DND-41 (cell line): ENCODE data around the gene DLG1.

Experiments
- EZH2 ChIP-seq: IDR thresholded peaks from 3 replicates; pipeline ENCODE4 v1.6.1; 2012; ENCODE audit warnings: borderline replicate concordance, low read depth, mild to moderate bottlenecking, moderate library complexity, low read length, inconsistent platforms; ENCODE audit not compliant: severe bottlenecking
- TF ChIP-seq, protein P1 (sequence below): IDR thresholded peaks from 2 replicates; pipeline ENCODE4 v1.5.1; 2012; ENCODE audit warnings: borderline replicate concordance, low read length, moderate library complexity, mild to moderate bottlenecking; ENCODE audit not compliant: poor library complexity, severe bottlenecking; ENCODE audit errors: extremely low read depth

DNA sequence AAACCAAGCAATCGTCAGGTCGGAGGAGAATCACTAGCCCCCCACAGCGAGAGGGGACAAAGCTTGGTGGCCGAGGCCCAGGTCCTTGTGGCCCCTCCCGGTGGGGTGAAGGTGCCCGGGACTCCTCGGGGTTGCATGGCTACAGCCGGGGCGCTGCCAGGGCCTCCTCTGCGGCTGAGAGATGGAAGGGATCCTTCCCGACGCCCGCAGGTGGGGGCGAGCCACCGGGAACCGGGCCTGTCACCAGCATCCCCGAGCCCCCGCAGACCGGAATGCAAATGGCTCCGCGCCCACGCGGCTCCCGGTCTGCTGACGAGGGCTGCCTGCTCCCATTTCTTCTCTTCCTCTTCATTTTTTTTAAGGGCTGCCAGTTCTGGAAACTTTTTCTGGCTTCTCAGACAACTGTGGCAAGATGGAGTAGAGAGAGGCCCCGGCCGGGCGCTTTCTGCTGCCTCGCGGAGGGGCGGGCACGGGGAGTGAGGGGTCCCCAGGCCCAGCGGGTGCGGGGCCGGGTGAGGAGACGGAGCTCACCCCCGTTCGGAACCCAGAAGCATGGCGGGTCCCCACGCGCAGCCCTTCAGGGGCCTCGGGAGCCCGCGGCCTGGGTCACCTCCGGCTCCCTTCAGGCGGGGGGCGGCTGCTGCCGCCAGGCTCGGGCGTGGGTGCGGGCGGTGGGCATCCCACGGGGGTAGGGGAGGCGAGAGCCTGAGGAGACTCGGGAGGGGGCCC, 296.3 kb downstream of the DLG1 start:
- TF ChIP-seq, protein P1, sequence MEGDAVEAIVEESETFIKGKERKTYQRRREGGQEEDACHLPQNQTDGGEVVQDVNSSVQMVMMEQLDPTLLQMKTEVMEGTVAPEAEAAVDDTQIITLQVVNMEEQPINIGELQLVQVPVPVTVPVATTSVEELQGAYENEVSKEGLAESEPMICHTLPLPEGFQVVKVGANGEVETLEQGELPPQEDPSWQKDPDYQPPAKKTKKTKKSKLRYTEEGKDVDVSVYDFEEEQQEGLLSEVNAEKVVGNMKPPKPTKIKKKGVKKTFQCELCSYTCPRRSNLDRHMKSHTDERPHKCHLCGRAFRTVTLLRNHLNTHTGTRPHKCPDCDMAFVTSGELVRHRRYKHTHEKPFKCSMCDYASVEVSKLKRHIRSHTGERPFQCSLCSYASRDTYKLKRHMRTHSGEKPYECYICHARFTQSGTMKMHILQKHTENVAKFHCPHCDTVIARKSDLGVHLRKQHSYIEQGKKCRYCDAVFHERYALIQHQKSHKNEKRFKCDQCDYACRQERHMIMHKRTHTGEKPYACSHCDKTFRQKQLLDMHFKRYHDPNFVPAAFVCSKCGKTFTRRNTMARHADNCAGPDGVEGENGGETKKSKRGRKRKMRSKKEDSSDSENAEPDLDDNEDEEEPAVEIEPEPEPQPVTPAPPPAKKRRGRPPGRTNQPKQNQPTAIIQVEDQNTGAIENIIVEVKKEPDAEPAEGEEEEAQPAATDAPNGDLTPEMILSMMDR: no peak
- no peak for TF ChIP-seq EZH2
